ENCODE data around the gene EFNA2.

Gene EFNA2

GRCh38 chr19:1336079-1336684 is 50.5 kb downstream of the EFNA2 start:
- H3K4me3 ChIP-seq (ENCODE audit: low read depth, low read length), result no peak overlapping the region
- no peak for TF ChIP-seq CTCF (conservative IDR thresholded peaks at IDR 0.05; ENCODE audit: low read depth, low read length)
- DNase-seq (ENCODE audit: low read depth), result no peak

- DNase-seq (ENCODE audit: low read depth), result no peak
- no peak for TF ChIP-seq CTCF (conservative IDR thresholded peaks at IDR 0.05; ENCODE audit: low read depth, low read length)
- no peak overlapping the region for H3K4me3 ChIP-seq (ENCODE audit: low read depth, low read length)
Observed at GRCh38 chr19:1340681-1341469, 55.2 kb downstream of the EFNA2 start.

GRCh38 chr19:1343041-1343440 is 57.4 kb downstream of the EFNA2 start:
- TF ChIP-seq CTCF (conservative IDR thresholded peaks at IDR 0.05; ENCODE audit: low read depth, low read length), result peak; percentile 13
- DNase-seq (ENCODE audit: low read depth), result peak; percentile 34
- no peak overlapping the region for H3K4me3 ChIP-seq (ENCODE audit: low read depth, low read length)

GRCh38 chr19:1349211-1349610 is 63.5 kb downstream of the EFNA2 start:
- TF ChIP-seq CTCF (conservative IDR thresholded peaks at IDR 0.05; ENCODE audit: low read depth, low read length), result no peak

DNA sequence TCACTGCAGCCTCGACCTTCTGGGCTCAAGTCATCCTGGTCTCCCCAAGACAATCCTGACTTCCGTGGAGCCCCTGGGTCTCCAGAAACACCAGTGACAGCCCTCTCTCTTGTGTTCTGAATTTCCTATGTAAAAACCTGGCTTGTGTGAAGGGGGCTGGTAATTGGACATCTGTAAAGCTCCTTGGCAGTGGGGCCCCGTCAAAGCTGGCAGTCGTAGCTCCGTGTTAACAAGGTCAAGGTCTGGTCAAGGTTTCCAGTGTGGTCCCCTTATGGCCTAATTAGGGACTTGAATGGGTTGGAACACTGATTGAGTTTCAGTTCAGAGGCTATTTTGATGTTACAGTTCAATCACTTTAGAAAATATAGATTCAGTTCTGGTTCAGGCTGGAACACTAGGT is 65.2 kb downstream of the EFNA2 start:
- no peak overlapping the region for H3K4me3 ChIP-seq (ENCODE audit: low read depth, low read length)
- no peak for TF ChIP-seq CTCF (conservative IDR thresholded peaks at IDR 0.05; ENCODE audit: low read depth, low read length)
- DNase-seq (ENCODE audit: low read depth), result no peak

More at GRCh38 chr19:1349211-1349610, 63.5 kb downstream of the EFNA2 start:
- H3K4me3 ChIP-seq (ENCODE audit: low read depth, low read length), result no peak overlapping the region
- no peak for DNase-seq (ENCODE audit: low read depth)
